HepG2 (cell line): ENCODE measurements around the gene SRRM2. TPM values are rescaled to one million over a fixed set of nuclear protein-coding genes. Genes with fewer than 3 reads are reported as not detected.

ENCODE experiments used
- DRAP1 ChIP-seq: IDR thresholded peaks from 2 replicates; pipeline ENCODE4 v1.6.1; 2016; ENCODE audit warnings: missing genetic modification reagents, missing compliant biosample characterization
- FIP1L1 ChIP-seq: fragments of 200-400 bp; formaldehyde crosslinking; IDR thresholded peaks from 2 replicates; pipeline ENCODE4 v1.6.1; 2018; ENCODE audit warnings: low read depth, mild to moderate bottlenecking, low read length, moderate library complexity, borderline replicate concordance; ENCODE audit not compliant: insufficient read depth
- FOXA3 ChIP-seq: IDR thresholded peaks from 2 replicates; pipeline ENCODE4 v1.6.1; 2016; ENCODE audit warnings: missing genetic modification reagents, missing compliant biosample characterization
- HMG20B ChIP-seq: conservative IDR thresholded peaks from 2 replicates; pipeline ENCODE4 v1.6.1; 2016; ENCODE audit warnings: missing genetic modification reagents, missing compliant biosample characterization
- MTA1 ChIP-seq: sonication (generic); formaldehyde crosslinking; IDR thresholded peaks from 2 replicates; pipeline ENCODE4 v1.4.0; 2020; ENCODE audit warnings: missing genetic modification reagents, mild to moderate bottlenecking, borderline replicate concordance
- MZF1 ChIP-seq: sonication (generic); formaldehyde crosslinking; IDR thresholded peaks from 2 replicates; pipeline ENCODE4 v1.8.1; 2023; ENCODE audit warnings: mild to moderate bottlenecking, missing genetic modification reagents, borderline replicate concordance
- THAP8 ChIP-seq: sonication (generic); formaldehyde crosslinking; IDR thresholded peaks from 2 replicates; pipeline ENCODE4 v1.5.1; 2020; ENCODE audit warnings: missing genetic modification reagents, mild to moderate bottlenecking, borderline replicate concordance
- ZBTB42 ChIP-seq: sonication (generic); formaldehyde crosslinking; IDR thresholded peaks from 2 replicates; pipeline ENCODE4 v1.5.0; 2020; ENCODE audit warnings: mild to moderate bottlenecking, missing genetic modification reagents
- ZFP62 ChIP-seq: sonication (generic); formaldehyde crosslinking; IDR thresholded peaks from 2 replicates; pipeline ENCODE4 v1.4.0; 2020; ENCODE audit warnings: missing genetic modification reagents
- ZMAT3 ChIP-seq: sonication (generic); formaldehyde crosslinking; conservative IDR thresholded peaks from 2 replicates; pipeline ENCODE4 v1.7.0; 2021; ENCODE audit warnings: missing genetic modification reagents
- ZMYM3 ChIP-seq: sonication (generic); formaldehyde crosslinking; IDR thresholded peaks from 2 replicates; pipeline ENCODE4 v1.5.1; 2020; ENCODE audit warnings: mild to moderate bottlenecking, missing genetic modification reagents
- ZNF33A ChIP-seq: sonication (generic); formaldehyde crosslinking; IDR thresholded peaks from 2 replicates; pipeline ENCODE4 v1.5.1; 2020; ENCODE audit warnings: missing genetic modification reagents, mild to moderate bottlenecking, moderate library complexity, borderline replicate concordance
- ZNF510 ChIP-seq: sonication (generic); formaldehyde crosslinking; IDR thresholded peaks from 2 replicates; pipeline ENCODE4 v1.4.0; 2020; ENCODE audit warnings: low read depth, mild to moderate bottlenecking, missing genetic modification reagents
- ZNF660 ChIP-seq: sonication (generic); formaldehyde crosslinking; IDR thresholded peaks from 2 replicates; pipeline ENCODE4 v1.5.1; 2020; ENCODE audit warnings: mild to moderate bottlenecking, low read depth, missing genetic modification reagents, borderline replicate concordance
- ZNF704 ChIP-seq: sonication (generic); formaldehyde crosslinking; IDR thresholded peaks from 2 replicates; pipeline ENCODE4 v1.8.1; 2023; ENCODE audit warnings: mild to moderate bottlenecking, inconsistent platforms, moderate library complexity, missing genetic modification reagents, borderline replicate concordance
- ZNF800 ChIP-seq: sonication (generic); formaldehyde crosslinking; IDR thresholded peaks from 2 replicates; pipeline ENCODE4 v1.4.0; 2020; ENCODE audit warnings: missing genetic modification reagents
- ZNF839 ChIP-seq: sonication (generic); formaldehyde crosslinking; IDR thresholded peaks from 2 replicates; pipeline ENCODE4 v1.4.0; 2020; ENCODE audit warnings: missing genetic modification reagents, mild to moderate bottlenecking, borderline replicate concordance
- polyA plus RNA-seq, 8 experiments: library from polyadenylated mRNA; depleted of rRNA in 3 of 8; stranded (reverse) in 7 of 8; unstranded in 1 of 8; fragments of >200 nt; fragmentation: Illumina TruSeq in 4 of 8; extraction: Trizol in 4 of 8; gene quantifications; 2 replicates each; pipeline versions ENCODE4 v1.2.1 to v1.2.3, GENCODE V29; 2011 to 2016; ENCODE audit warnings: low read depth in 4 of 8, missing spikeins in 1 of 8, mixed read lengths in 1 of 8; ENCODE audit not compliant: insufficient read depth in 1 of 8
- total RNA-seq, 5 experiments: library from RNA; depleted of rRNA; stranded (reverse); fragments of >200 nt; fragmentation: Illumina TruSeq; extraction: Trizol; gene quantifications; 2 replicates each; pipeline ENCODE4 v1.2.3, GENCODE V29; 2016; ENCODE audit warnings: low read depth in 1 of 5
- TF ChIP-seq, protein P1 (sequence below): IDR thresholded peaks from 2 replicates; pipeline ENCODE4 v1.6.1; 2016; ENCODE audit warnings: low read depth, control low read depth
- TF ChIP-seq, protein P2 (sequence below): sonication (generic); formaldehyde crosslinking; IDR thresholded peaks from 2 replicates; pipeline ENCODE4 v1.5.0; 2020; ENCODE audit warnings: missing genetic modification reagents
- TF ChIP-seq, protein P3 (sequence below): conservative IDR thresholded peaks from 2 replicates; pipeline ENCODE4 v1.6.1; 2018; ENCODE audit warnings: missing genetic modification reagents

Gene SRRM2
- total and polyA plus RNA-seq, 2 of the 13 experiments (the other 11 are each of a cell fraction or from before 2014, with no cell fraction given): 50.4 to 112 TPM

- no peak for TF ChIP-seq THAP8
- TF ChIP-seq ZNF660 (CRISPR knock-in tag): no peak
- no peak for TF ChIP-seq FIP1L1
- TF ChIP-seq HMG20B (CRISPR knock-in tag): no peak
- TF ChIP-seq ZNF800 (CRISPR knock-in tag): no peak
- TF ChIP-seq ZNF839 (CRISPR knock-in tag): no peak
- TF ChIP-seq ZNF510 (CRISPR knock-in tag): no peak
- TF ChIP-seq ZMYM3 (CRISPR knock-in tag): 0 out of 2 replicates have a peak, but pooled peaks have one; percentile 16
- TF ChIP-seq, protein P1, sequence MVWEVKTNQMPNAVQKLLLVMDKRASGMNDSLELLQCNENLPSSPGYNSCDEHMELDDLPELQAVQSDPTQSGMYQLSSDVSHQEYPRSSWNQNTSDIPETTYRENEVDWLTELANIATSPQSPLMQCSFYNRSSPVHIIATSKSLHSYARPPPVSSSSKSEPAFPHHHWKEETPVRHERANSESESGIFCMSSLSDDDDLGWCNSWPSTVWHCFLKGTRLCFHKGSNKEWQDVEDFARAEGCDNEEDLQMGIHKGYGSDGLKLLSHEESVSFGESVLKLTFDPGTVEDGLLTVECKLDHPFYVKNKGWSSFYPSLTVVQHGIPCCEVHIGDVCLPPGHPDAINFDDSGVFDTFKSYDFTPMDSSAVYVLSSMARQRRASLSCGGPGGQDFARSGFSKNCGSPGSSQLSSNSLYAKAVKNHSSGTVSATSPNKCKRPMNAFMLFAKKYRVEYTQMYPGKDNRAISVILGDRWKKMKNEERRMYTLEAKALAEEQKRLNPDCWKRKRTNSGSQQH (CRISPR knock-in tag): no peak
- TF ChIP-seq, protein P2, sequence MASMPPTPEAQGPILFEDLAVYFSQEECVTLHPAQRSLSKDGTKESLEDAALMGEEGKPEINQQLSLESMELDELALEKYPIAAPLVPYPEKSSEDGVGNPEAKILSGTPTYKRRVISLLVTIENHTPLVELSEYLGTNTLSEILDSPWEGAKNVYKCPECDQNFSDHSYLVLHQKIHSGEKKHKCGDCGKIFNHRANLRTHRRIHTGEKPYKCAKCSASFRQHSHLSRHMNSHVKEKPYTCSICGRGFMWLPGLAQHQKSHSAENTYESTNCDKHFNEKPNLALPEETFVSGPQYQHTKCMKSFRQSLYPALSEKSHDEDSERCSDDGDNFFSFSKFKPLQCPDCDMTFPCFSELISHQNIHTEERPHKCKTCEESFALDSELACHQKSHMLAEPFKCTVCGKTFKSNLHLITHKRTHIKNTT (CRISPR knock-in tag): no peak
- no peak for TF ChIP-seq ZFP62 (CRISPR knock-in tag)
- no peak for TF ChIP-seq MZF1
- TF ChIP-seq ZBTB42: no peak
- no peak for TF ChIP-seq MTA1
- no peak for TF ChIP-seq ZNF33A
- TF ChIP-seq DRAP1: peak; percentile 52; the same call in 1 of the 2 replicates
- TF ChIP-seq, protein P3, sequence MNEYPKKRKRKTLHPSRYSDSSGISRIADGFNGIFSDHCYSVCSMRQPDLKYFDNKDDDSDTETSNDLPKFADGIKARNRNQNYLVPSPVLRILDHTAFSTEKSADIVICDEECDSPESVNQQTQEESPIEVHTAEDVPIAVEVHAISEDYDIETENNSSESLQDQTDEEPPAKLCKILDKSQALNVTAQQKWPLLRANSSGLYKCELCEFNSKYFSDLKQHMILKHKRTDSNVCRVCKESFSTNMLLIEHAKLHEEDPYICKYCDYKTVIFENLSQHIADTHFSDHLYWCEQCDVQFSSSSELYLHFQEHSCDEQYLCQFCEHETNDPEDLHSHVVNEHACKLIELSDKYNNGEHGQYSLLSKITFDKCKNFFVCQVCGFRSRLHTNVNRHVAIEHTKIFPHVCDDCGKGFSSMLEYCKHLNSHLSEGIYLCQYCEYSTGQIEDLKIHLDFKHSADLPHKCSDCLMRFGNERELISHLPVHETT (CRISPR knock-in tag): no peak
- TF ChIP-seq FOXA3 (CRISPR knock-in tag): 0 out of 2 replicates have a peak, but pooled peaks have one; percentile 13
- no peak for TF ChIP-seq ZNF704 (CRISPR knock-in tag)
- no peak for TF ChIP-seq ZMAT3 (CRISPR knock-in tag)
Measured at GRCh38 chr16:2739625-2740430, 12.6 kb upstream of the SRRM2 start (continued).
